Right renal cortex interstitium (tissue), 3 donors: ENCODE measurements around the gene PSTPIP1. TPM values are rescaled to one million over a fixed set of nuclear protein-coding genes. Genes with fewer than 3 reads are reported as not detected.

Experiments used
- polyA plus RNA-seq, 3 donors: library from polyadenylated mRNA; unstranded; fragments of 120-200 nt; gene quantifications; one replicate each; pipeline ENCODE4 v1.2.1, GENCODE V29; 2013; ENCODE audit not compliant: insufficient read length in 3 of 3

Gene PSTPIP1
- polyA plus RNA-seq, 3 donors = 0.60 to 0.98 (median 0.79) TPM

Other genes starting within 250 kb of the PSTPIP1 start
- gene SCAPER, start 89.8 kb upstream of the PSTPIP1 start, polyA plus RNA-seq = 10 to 100 TPM; 21.9 to 26.3 (median 25.8) TPM
- 100 to 1,000 TPM; 216 to 255 (median 238) TPM for gene RCN2, start 63.4 kb upstream of the PSTPIP1 start, polyA plus RNA-seq
- gene TSPAN3, start 76.0 kb downstream of the PSTPIP1 start, polyA plus RNA-seq = 100 to 1,000 TPM; 519 to 567 (median 532) TPM